Measurements from ENCODE around the gene RBM46. TPM values are rescaled to one million over a fixed set of nuclear protein-coding genes. Genes with fewer than 3 reads are reported as not detected.
A peak's percentile ranks its signal among the peaks of the same experiment; 100 is the strongest.

Gene RBM46
- total RNA-seq, 1 experiment from 2014 or later = 4.6 TPM

DNA sequence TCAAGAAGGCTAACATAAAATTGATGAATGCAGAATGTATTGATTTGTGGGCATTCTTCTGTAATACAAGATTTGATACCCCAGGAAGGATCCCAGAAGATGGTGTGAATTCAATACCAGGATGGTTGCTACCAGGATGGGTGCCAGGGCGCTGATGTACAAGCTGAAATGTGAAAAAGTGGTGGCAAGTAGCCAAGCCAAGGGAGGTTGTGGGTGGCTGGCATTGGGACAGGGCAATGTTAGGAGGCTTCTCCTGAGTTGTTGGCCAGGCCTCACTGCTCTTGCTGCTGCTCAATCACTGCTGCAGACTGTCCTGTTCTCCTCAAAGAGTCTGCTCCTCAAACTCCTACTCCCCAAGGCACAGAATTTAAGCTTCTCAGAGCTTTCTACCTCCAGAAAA is 77.1 kb downstream of the RBM46 start (continued):
- TF ChIP-seq, protein P1, sequence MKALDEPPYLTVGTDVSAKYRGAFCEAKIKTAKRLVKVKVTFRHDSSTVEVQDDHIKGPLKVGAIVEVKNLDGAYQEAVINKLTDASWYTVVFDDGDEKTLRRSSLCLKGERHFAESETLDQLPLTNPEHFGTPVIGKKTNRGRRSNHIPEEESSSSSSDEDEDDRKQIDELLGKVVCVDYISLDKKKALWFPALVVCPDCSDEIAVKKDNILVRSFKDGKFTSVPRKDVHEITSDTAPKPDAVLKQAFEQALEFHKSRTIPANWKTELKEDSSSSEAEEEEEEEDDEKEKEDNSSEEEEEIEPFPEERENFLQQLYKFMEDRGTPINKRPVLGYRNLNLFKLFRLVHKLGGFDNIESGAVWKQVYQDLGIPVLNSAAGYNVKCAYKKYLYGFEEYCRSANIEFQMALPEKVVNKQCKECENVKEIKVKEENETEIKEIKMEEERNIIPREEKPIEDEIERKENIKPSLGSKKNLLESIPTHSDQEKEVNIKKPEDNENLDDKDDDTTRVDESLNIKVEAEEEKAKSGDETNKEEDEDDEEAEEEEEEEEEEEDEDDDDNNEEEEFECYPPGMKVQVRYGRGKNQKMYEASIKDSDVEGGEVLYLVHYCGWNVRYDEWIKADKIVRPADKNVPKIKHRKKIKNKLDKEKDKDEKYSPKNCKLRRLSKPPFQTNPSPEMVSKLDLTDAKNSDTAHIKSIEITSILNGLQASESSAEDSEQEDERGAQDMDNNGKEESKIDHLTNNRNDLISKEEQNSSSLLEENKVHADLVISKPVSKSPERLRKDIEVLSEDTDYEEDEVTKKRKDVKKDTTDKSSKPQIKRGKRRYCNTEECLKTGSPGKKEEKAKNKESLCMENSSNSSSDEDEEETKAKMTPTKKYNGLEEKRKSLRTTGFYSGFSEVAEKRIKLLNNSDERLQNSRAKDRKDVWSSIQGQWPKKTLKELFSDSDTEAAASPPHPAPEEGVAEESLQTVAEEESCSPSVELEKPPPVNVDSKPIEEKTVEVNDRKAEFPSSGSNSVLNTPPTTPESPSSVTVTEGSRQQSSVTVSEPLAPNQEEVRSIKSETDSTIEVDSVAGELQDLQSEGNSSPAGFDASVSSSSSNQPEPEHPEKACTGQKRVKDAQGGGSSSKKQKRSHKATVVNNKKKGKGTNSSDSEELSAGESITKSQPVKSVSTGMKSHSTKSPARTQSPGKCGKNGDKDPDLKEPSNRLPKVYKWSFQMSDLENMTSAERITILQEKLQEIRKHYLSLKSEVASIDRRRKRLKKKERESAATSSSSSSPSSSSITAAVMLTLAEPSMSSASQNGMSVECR (CRISPR knock-in tag; IDR thresholded peaks at IDR 0.05; ENCODE audit: borderline replicate concordance) = no peak
- TF ChIP-seq FOXK1 (CRISPR knock-in tag; IDR thresholded peaks at IDR 0.05) (no peak), FOXP1 (CRISPR knock-in tag; IDR thresholded peaks at IDR 0.05; ENCODE audit: borderline replicate concordance) (no peak), SP1 (CRISPR knock-in tag; conservative IDR thresholded peaks at IDR 0.05) (no peak)
- TF ChIP-seq, protein P2, sequence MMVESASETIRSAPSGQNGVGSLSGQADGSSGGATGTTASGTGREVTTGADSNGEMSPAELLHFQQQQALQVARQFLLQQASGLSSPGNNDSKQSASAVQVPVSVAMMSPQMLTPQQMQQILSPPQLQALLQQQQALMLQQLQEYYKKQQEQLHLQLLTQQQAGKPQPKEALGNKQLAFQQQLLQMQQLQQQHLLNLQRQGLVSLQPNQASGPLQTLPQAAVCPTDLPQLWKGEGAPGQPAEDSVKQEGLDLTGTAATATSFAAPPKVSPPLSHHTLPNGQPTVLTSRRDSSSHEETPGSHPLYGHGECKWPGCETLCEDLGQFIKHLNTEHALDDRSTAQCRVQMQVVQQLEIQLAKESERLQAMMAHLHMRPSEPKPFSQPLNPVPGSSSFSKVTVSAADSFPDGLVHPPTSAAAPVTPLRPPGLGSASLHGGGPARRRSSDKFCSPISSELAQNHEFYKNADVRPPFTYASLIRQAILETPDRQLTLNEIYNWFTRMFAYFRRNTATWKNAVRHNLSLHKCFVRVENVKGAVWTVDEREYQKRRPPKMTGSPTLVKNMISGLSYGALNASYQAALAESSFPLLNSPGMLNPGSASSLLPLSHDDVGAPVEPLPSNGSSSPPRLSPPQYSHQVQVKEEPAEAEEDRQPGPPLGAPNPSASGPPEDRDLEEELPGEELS (CRISPR knock-in tag; IDR thresholded peaks at IDR 0.05) = no peak

DNA sequence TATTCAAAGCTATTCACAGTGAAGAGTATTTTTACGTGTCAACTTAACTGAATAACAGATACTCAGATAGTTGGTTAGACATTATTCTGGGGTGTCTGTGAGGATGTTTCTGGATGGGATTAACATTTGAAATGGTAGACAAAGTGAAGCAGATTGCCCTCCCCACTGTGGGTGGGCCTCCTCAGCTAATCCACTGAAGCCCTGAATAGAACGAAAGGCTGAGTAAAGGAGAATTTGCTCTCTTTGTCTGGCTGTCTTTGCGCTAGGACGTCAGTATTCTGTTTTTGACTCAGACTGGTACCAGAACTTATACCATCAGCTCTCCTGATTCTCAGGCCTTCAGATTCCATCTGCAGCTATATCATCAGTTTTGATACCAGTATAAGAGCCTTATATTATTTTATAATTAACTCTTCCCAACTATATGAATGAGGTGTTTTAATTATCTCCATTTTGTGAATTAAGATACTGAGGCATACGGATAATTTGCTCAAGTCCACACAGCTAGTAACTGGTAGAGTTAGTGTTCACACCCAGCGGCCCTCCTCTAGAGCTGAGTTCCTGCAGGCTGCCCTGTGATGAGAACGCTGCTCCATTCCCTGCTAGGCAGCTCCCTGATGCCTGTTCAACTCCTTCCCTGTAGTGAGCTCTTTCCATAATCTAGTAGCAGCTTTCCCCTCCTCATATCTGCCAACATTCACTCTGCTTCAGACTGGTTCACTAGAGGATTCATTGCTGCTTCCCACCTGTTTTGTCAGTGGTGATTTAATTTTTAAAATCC is 87.5 kb downstream of the RBM46 start:
- DNase-seq (ENCODE audit: low spot score) (no peak), ATAC-seq (peak; percentile 84)
- Mint-ChIP-seq H3K4me1 (peaks cover 49% of the 10 kb centered on the region), H3K9me3 (peaks cover 43% of the 10 kb centered on the region), H3K36me3 (peaks cover 29% of the 10 kb centered on the region), H3K27ac (no peak overlapping the region), H3K4me3 (no peak overlapping the region), H3K27me3 (ENCODE audit: low read depth) (peaks cover 9% of the 10 kb centered on the region)
- CTCF ChIA-PET = interaction anchor here (0.6 to 3.1 kb wide), 3 partner anchors 21 to 59 kb away, joined by 3 to 11 read pairs (median 7); no protein-coding TSS in a partner anchor
- POLR2A ChIA-PET = no interaction called here
- TF ChIP-seq, protein P3, sequence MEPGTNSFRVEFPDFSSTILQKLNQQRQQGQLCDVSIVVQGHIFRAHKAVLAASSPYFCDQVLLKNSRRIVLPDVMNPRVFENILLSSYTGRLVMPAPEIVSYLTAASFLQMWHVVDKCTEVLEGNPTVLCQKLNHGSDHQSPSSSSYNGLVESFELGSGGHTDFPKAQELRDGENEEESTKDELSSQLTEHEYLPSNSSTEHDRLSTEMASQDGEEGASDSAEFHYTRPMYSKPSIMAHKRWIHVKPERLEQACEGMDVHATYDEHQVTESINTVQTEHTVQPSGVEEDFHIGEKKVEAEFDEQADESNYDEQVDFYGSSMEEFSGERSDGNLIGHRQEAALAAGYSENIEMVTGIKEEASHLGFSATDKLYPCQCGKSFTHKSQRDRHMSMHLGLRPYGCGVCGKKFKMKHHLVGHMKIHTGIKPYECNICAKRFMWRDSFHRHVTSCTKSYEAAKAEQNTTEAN (CRISPR knock-in tag; IDR thresholded peaks at IDR 0.05) = no peak
- TF ChIP-seq, protein P4, sequence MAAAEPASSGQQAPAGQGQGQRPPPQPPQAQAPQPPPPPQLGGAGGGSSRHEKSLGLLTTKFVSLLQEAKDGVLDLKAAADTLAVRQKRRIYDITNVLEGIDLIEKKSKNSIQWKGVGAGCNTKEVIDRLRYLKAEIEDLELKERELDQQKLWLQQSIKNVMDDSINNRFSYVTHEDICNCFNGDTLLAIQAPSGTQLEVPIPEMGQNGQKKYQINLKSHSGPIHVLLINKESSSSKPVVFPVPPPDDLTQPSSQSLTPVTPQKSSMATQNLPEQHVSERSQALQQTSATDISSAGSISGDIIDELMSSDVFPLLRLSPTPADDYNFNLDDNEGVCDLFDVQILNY (CRISPR knock-in tag; IDR thresholded peaks at IDR 0.05) = no peak
- TF ChIP-seq SP1 (CRISPR knock-in tag; conservative IDR thresholded peaks at IDR 0.05) (no peak), RORB (CRISPR knock-in tag; IDR thresholded peaks at IDR 0.05) (no peak), ETV6 (CRISPR knock-in tag; IDR thresholded peaks at IDR 0.05) (no peak), SMAD4 (CRISPR knock-in tag; IDR thresholded peaks at IDR 0.05) (no peak), ZNF138 (CRISPR knock-in tag; conservative IDR thresholded peaks at IDR 0.05) (no peak), RELA (CRISPR knock-in tag; IDR thresholded peaks at IDR 0.05; ENCODE audit: borderline replicate concordance) (no peak), EMX1 (CRISPR knock-in tag; IDR thresholded peaks at IDR 0.05) (no peak), PRRX2 (CRISPR knock-in tag; IDR thresholded peaks at IDR 0.05) (no peak), ZBTB21 (CRISPR knock-in tag; IDR thresholded peaks at IDR 0.05; ENCODE audit: borderline replicate concordance) (no peak)
- TF ChIP-seq, protein P5, sequence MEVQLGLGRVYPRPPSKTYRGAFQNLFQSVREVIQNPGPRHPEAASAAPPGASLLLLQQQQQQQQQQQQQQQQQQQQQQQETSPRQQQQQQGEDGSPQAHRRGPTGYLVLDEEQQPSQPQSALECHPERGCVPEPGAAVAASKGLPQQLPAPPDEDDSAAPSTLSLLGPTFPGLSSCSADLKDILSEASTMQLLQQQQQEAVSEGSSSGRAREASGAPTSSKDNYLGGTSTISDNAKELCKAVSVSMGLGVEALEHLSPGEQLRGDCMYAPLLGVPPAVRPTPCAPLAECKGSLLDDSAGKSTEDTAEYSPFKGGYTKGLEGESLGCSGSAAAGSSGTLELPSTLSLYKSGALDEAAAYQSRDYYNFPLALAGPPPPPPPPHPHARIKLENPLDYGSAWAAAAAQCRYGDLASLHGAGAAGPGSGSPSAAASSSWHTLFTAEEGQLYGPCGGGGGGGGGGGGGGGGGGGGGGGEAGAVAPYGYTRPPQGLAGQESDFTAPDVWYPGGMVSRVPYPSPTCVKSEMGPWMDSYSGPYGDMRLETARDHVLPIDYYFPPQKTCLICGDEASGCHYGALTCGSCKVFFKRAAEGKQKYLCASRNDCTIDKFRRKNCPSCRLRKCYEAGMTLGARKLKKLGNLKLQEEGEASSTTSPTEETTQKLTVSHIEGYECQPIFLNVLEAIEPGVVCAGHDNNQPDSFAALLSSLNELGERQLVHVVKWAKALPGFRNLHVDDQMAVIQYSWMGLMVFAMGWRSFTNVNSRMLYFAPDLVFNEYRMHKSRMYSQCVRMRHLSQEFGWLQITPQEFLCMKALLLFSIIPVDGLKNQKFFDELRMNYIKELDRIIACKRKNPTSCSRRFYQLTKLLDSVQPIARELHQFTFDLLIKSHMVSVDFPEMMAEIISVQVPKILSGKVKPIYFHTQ (CRISPR knock-in tag; IDR thresholded peaks at IDR 0.05) = no peak
- TF ChIP-seq, protein P2 (CRISPR knock-in tag; IDR thresholded peaks at IDR 0.05) = no peak
